GM19193 (cell line): ENCODE measurements around the gene PRDM16.

ENCODE experiments used
- POLR2A ChIP-seq: IDR thresholded peaks from 4 replicates; pipeline ENCODE4 v1.6.1; 2011; ENCODE audit not compliant: insufficient read depth, insufficient read length; ENCODE audit errors: extremely low read depth

PRDM16 gene

GRCh38 chr1:3456964-3457909, 388.2 kb downstream of the PRDM16 start:
- no peak for TF ChIP-seq POLR2A

GRCh38 chr1:3457910-3458883, 389.2 kb downstream of the PRDM16 start:
- TF ChIP-seq POLR2A: no peak

GRCh38 chr1:3459051-3459908, 390.3 kb downstream of the PRDM16 start:
- no peak for TF ChIP-seq POLR2A

- TF ChIP-seq POLR2A: no peak
These were observed 391.1 kb downstream of the PRDM16 start for GRCh38 chr1:3459940-3460671.

GRCh38 chr1:3460672-3461131, 391.7 kb downstream of the PRDM16 start:
- TF ChIP-seq POLR2A: no peak

GRCh38 chr1:3461238-3461933, 392.4 kb downstream of the PRDM16 start:
- TF ChIP-seq POLR2A: no peak

GRCh38 chr1:3461934-3462275, 392.9 kb downstream of the PRDM16 start:
- TF ChIP-seq POLR2A: no peak

GRCh38 chr1:3462356-3463012, 393.5 kb downstream of the PRDM16 start:
- no peak for TF ChIP-seq POLR2A

GRCh38 chr1:3463013-3463385, 394.0 kb downstream of the PRDM16 start:
- no peak for TF ChIP-seq POLR2A

- no peak for TF ChIP-seq POLR2A
These were observed 394.4 kb downstream of the PRDM16 start for GRCh38 chr1:3463408-3463863.

- TF ChIP-seq POLR2A: no peak
These were observed 395.1 kb downstream of the PRDM16 start for GRCh38 chr1:3463891-3464648.

- TF ChIP-seq POLR2A: no peak
These were observed 395.6 kb downstream of the PRDM16 start for GRCh38 chr1:3464649-3465025.
